Measurements from ENCODE around the gene SLX9. TPM values are rescaled to one million over a fixed set of nuclear protein-coding genes. Genes with fewer than 3 reads are reported as not detected.

SLX9 gene
- total RNA-seq, 1 donor from 2014 or later: 38.8 TPM

- Mint-ChIP-seq H3K27me3 (ENCODE audit: low read depth, unreplicated experiment) (peaks cover 8% of the 10 kb centered on the region), H3K4me1 (ENCODE audit: low read depth, unreplicated experiment) (peaks cover 9% of the 10 kb centered on the region), H3K4me3 (ENCODE audit: unreplicated experiment) (peak overlapping the region; percentile 31), H3K36me3 (ENCODE audit: low read depth, unreplicated experiment) (peaks cover 1% of the 10 kb centered on the region), H3K27ac (ENCODE audit: unreplicated experiment) (peak overlapping the region; percentile 75), H3K9me3 (ENCODE audit: unreplicated experiment) (peaks cover 7% of the 10 kb centered on the region)
- DNase-seq (ENCODE audit: low read depth) (no peak), FAIRE-seq (no peak)
- peaks cover 29% of the 10 kb centered on the region for H3K4me1 ChIP-seq (ENCODE audit: insufficient read depth, low read length)
- H3K4me2 ChIP-seq (ENCODE audit: low read length): peak overlapping the region; percentile 77
- no peak overlapping the region for H3K27ac ChIP-seq (ENCODE audit: low read depth, low read length)
- H3K9ac ChIP-seq (ENCODE audit: low read length): no peak overlapping the region
- H3K4me3 ChIP-seq (ENCODE audit: insufficient read depth, low read depth, low read length): no peak overlapping the region
- H4K20me1 ChIP-seq (ENCODE audit: insufficient read depth, low read length): no peaks in the 10 kb centered on the region
- no peak overlapping the region for H2AFZ ChIP-seq (ENCODE audit: low read depth, low read length)
- no peaks in the 10 kb centered on the region for H3K79me2 ChIP-seq (ENCODE audit: insufficient read depth, low read length)
- no peaks in the 10 kb centered on the region for H3K27me3 ChIP-seq (ENCODE audit: insufficient read depth, low read length)
- no peaks in the 10 kb centered on the region for H3K9me3 ChIP-seq (ENCODE audit: insufficient read depth, low read depth, low read length)
- H3K36me3 ChIP-seq (ENCODE audit: insufficient read depth, low read length): no peaks in the 10 kb centered on the region
- TF ChIP-seq CTCF (IDR thresholded peaks at IDR 0.05; ENCODE audit: insufficient read depth, low read depth, low read length) (no peak), EZH2 (IDR thresholded peaks at IDR 0.05; ENCODE audit: insufficient read depth, low read length) (no peak)
Observed at GRCh38 chr21:45017039-45017960, 77.5 kb downstream of the SLX9 start.

GRCh38 chr21:45018131-45019075 is 78.6 kb downstream of the SLX9 start:
- H3K9me3 ChIP-seq (ENCODE audit: insufficient read depth, low read depth, low read length): no peaks in the 10 kb centered on the region
- DNase-seq (ENCODE audit: low read depth) (no peak), FAIRE-seq (no peak)
- Mint-ChIP-seq H3K9me3 (ENCODE audit: unreplicated experiment) (peaks cover 8% of the 10 kb centered on the region), H3K27me3 (ENCODE audit: low read depth, unreplicated experiment) (peaks cover 8% of the 10 kb centered on the region), H3K4me1 (ENCODE audit: low read depth, unreplicated experiment) (peaks cover 6% of the 10 kb centered on the region), H3K4me3 (ENCODE audit: unreplicated experiment) (peak overlapping the region; percentile 31), H3K27ac (ENCODE audit: unreplicated experiment) (peak overlapping the region; percentile 75), H3K36me3 (ENCODE audit: low read depth, unreplicated experiment) (peaks cover 1% of the 10 kb centered on the region)
- peak overlapping the region; percentile 48 for H3K9ac ChIP-seq (ENCODE audit: low read length)
- H2AFZ ChIP-seq (ENCODE audit: low read depth, low read length): no peak overlapping the region
- no peaks in the 10 kb centered on the region for H3K27me3 ChIP-seq (ENCODE audit: insufficient read depth, low read length)
- TF ChIP-seq EZH2 (IDR thresholded peaks at IDR 0.05; ENCODE audit: insufficient read depth, low read length) (no peak), CTCF (IDR thresholded peaks at IDR 0.05; ENCODE audit: insufficient read depth, low read depth, low read length) (no peak)
- peak overlapping the region; percentile 77 for H3K4me2 ChIP-seq (ENCODE audit: low read length)
- no peak overlapping the region for H3K4me3 ChIP-seq (ENCODE audit: insufficient read depth, low read depth, low read length)
- peak overlapping the region; percentile 15 for H3K27ac ChIP-seq (ENCODE audit: low read depth, low read length)
- peaks cover 20% of the 10 kb centered on the region for H3K4me1 ChIP-seq (ENCODE audit: insufficient read depth, low read length)
- no peaks in the 10 kb centered on the region for H3K79me2 ChIP-seq (ENCODE audit: insufficient read depth, low read length)
- no peaks in the 10 kb centered on the region for H4K20me1 ChIP-seq (ENCODE audit: insufficient read depth, low read length)
- no peaks in the 10 kb centered on the region for H3K36me3 ChIP-seq (ENCODE audit: insufficient read depth, low read length)

All from astrocyte (in vitro differentiated cells and primary cell).